ENCODE measurements around the gene KIAA1614.

Gene KIAA1614

DNA sequence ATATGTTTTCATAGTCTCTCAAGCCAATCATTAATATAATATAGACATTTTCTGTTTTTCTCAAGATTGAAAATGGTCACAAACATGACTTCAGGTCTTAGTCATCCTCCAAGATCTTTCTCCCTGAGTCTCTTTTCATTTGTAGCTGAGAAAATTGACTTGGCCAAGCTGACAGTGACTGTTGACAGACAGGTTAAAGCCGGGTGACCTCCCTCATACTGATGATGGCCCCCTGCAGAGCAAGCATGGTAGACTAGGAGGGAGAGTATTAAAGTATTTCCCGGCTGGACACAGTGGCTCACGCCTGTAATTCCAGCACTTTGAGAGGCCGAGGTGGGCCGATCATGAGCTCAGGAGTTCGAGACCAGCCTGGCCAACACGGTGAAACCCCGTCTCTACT, 6.8 kb upstream of the KIAA1614 start:
- Histone ChIP-seq H3K4me3 (no peak overlapping the region), H3K4me1 (peaks cover 0 to 11% (median 3%) of the 10 kb centered on the region in 4 donors), H3K27me3 (no peaks in the 10 kb centered on the region), H3K27ac (no peak overlapping the region), H3K36me3 (no peaks in the 10 kb centered on the region), H3K9me3 (no peaks in the 10 kb centered on the region)
- intact Hi-C loops (cut with DNase I; ENCODE audit: low total_unique reads) = no loop called here
- DNase-seq = no peak
- TF ChIP-seq, protein P1, sequence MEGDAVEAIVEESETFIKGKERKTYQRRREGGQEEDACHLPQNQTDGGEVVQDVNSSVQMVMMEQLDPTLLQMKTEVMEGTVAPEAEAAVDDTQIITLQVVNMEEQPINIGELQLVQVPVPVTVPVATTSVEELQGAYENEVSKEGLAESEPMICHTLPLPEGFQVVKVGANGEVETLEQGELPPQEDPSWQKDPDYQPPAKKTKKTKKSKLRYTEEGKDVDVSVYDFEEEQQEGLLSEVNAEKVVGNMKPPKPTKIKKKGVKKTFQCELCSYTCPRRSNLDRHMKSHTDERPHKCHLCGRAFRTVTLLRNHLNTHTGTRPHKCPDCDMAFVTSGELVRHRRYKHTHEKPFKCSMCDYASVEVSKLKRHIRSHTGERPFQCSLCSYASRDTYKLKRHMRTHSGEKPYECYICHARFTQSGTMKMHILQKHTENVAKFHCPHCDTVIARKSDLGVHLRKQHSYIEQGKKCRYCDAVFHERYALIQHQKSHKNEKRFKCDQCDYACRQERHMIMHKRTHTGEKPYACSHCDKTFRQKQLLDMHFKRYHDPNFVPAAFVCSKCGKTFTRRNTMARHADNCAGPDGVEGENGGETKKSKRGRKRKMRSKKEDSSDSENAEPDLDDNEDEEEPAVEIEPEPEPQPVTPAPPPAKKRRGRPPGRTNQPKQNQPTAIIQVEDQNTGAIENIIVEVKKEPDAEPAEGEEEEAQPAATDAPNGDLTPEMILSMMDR (IDR thresholded peaks at IDR 0.05) = no peak

DNA sequence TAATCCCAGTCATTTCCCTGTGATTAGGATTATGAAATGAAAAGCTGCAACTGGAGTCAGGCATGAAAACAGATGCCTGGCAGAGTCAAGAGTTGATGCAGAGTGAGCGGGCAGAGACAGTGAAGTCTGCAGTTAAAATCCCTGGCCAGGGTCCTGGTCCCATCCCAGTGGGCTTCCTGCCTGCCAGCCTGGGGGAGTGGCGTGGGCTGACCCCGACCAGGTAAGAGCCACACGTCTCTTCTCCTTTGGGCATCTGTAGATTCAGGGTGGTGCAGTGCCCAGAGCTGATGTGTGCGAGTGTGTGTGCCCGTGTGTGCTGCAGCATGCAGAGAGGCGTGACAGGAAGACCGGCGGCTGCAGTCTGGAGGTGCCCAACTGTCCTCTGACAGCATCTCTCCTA, 6.2 kb upstream of the KIAA1614 start:
- Histone ChIP-seq H3K27me3 (no peaks in the 10 kb centered on the region), H3K36me3 (no peaks in the 10 kb centered on the region), H3K4me1 (peaks cover 0 to 17% (median 5%) of the 10 kb centered on the region in 4 donors), H3K9me3 (no peaks in the 10 kb centered on the region), H3K4me3 (no peak overlapping the region), H3K27ac (no peak overlapping the region)
- TF ChIP-seq, protein P1 (IDR thresholded peaks at IDR 0.05) = no peak
- intact Hi-C loops (cut with DNase I; ENCODE audit: low total_unique reads) = no loop called here
- DNase-seq = no peak

DNA sequence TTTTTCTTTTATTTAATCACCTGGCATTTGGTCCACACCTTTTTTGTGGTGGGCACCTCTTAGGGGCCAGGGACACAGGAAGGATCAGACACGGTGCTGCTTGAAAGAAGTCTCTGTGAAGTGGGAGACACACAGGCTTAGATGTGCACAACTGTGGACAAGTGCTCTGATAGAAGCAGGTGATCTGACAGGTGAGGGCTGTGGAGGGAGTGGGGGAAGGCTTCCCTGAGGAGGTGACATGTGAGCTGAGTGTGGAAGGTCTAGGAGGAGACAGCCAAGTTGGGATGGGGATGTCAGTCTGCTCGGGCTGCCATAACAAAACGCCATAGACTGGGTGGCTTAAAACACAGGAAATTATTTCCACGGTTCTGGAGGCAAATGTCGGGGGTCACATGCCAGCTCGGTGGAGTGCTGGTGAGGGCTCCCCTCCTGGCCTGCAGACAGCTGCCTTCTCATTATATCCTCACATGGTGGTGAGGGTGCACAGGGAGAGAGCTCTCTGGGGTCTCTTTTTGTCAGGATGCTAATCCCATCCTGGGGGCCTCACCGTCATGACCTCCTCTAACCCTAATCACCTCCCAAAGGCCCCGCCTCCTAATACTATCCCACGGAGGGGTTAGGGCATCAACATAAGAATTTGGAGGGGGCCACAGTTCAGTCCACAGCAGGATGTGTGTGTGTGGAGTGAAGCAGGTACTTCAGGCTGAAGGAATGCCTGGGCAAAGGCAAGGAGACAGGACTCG, 5.2 kb upstream of the KIAA1614 start:
- H3K9me3 ChIP-seq = no peaks in the 10 kb centered on the region
- TF ChIP-seq, protein P1 (IDR thresholded peaks at IDR 0.05) = no peak
- H3K4me1 ChIP-seq = peaks cover 0 to 20% (median 8%) of the 10 kb centered on the region in 4 donors
- H3K27ac ChIP-seq = no peak overlapping the region
- intact Hi-C loops (cut with DNase I; ENCODE audit: low total_unique reads) = no loop called here
- DNase-seq = no peak
- no peaks in the 10 kb centered on the region for H3K36me3 ChIP-seq
- no peak overlapping the region for H3K4me3 ChIP-seq
- no peaks in the 10 kb centered on the region for H3K27me3 ChIP-seq

DNA sequence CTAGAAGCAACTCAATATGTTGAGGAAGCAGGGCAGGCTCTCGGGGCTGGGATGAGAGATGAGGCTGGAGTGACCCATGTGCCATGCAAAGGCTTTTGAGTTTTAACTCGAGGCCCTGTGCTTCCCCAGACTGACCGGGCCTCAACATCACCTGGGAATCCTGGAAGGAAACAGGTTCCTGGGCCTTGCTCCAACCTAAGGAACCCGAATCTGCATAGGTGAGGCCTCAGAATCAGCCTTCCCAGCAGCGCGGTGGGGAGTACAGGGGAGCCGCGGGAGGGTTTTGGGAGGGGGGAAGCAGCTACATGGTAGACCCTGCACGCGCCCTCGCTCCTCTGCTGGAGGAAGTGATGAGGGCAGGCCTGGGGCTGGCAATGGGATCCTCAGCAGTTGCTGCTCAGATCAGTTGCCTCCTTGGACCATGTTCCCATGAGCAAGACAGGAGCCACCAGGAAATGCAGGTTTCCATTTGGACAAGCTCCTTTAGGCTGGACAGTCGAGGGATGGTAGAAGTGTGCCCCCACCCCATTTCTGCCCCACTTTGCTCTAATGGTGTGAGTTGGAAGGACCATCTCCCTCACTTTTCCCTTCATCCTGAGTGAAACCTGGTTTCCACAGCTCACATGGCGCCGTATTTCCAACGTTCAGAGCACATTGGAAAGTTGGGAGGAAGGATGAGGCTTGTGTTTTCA, 4.5 kb upstream of the KIAA1614 start:
- H3K36me3 ChIP-seq = no peaks in the 10 kb centered on the region
- H3K4me1 ChIP-seq = peaks cover 0 to 21% (median 10%) of the 10 kb centered on the region in 4 donors
- H3K4me3 ChIP-seq = no peak overlapping the region
- TF ChIP-seq, protein P1 (IDR thresholded peaks at IDR 0.05) = no peak
- DNase-seq = no peak
- H3K9me3 ChIP-seq = no peaks in the 10 kb centered on the region
- no peak overlapping the region for H3K27ac ChIP-seq
- H3K27me3 ChIP-seq = no peaks in the 10 kb centered on the region
- intact Hi-C loops (cut with DNase I; ENCODE audit: low total_unique reads) = no loop called here

DNA sequence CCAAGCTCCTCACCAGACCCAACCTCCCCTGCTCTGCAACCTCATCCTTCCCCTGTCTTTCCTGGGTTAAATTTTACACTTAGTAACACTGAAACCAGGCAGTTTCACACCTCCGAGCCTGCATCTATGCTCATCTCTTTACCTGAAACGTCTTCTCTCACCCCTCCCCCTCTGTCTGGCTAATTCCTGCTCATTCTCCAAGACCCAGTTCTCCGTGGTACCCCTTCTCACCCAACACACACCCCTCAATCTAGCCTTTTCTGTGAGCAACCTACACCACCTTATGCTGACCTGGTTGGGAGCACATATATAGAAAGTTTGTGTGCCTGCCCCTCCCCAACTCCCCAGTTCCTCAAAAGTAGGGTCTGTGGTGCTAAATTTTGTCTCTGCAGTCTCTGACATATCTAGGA, 3.7 kb upstream of the KIAA1614 start:
- Histone ChIP-seq H3K27ac (no peak overlapping the region), H3K4me3 (no peak overlapping the region), H3K4me1 (peaks cover 0 to 25% (median 11%) of the 10 kb centered on the region in 4 donors), H3K27me3 (no peaks in the 10 kb centered on the region), H3K36me3 (no peaks in the 10 kb centered on the region), H3K9me3 (no peaks in the 10 kb centered on the region)
- DNase-seq = no peak
- intact Hi-C loops (cut with DNase I; ENCODE audit: low total_unique reads) = no loop called here
- TF ChIP-seq, protein P1 (IDR thresholded peaks at IDR 0.05) = no peak

Measured in tibial artery (tissue), 4 donors.